Epithelial cell of umbilical artery (primary cell): Measurements from ENCODE around the gene CLDN19. TPM values are rescaled to one million over a fixed set of nuclear protein-coding genes. Genes with fewer than 3 reads are reported as not detected.

Source experiments
- total RNA-seq: library from RNA; depleted of rRNA; stranded (reverse); fragments of >200 nt; gene quantifications from 2 replicates; pipeline ENCODE4 v1.2.3, GENCODE V29; 2014

Gene CLDN19, protein sequence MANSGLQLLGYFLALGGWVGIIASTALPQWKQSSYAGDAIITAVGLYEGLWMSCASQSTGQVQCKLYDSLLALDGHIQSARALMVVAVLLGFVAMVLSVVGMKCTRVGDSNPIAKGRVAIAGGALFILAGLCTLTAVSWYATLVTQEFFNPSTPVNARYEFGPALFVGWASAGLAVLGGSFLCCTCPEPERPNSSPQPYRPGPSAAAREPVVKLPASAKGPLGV
- total RNA-seq: not detected in 2 replicates

DNA sequence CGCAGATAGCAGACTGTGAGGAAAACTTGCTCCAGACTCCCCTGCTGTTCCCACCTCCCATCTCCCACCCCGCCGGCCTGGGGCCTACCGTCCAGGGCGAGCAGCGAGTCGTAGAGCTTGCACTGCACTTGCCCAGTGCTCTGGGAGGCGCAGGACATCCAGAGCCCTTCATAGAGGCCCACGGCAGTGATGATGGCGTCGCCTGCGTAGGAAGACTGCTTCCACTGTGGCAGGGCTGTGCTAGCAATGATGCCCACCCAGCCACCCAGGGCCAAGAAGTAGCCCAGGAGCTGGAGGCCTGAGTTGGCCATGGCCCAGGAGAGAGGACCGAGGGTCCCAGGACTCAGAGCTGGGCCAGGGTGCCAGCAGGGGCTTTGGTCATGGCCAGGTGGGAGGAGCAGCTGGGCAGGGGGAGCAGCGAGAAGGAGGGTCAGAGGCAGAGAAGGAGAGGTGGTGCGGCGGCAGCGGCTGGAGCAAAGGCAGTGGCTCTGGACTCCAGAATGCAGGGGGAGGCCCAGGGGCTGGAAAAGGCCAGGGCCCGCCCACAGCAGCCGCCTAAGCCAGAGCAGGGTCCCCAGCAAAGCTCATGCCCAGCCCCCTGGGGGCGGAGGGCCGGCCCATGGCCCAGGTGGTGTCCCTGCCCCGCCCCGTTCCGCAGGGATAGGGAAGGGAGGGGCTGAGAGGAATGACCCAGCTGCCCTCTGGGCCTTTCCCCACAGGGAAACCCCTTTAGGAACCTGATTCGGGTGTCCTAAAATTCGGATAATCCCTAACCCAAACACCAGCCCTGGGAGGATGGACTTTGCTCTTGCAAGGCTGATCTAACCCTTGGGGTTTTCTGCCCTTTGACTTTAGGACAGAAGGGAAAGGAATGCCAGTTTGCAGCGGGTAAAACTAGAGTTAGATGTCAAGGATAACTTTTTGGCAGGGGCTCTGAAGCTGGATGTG, at the start of gene CLDN19:
Gene CLDN19, minus strand, starts transcription at position 484 of the 948 bp plus-strand sequence. Its CDS starts 173 bp downstream, at position 311.

DNA sequence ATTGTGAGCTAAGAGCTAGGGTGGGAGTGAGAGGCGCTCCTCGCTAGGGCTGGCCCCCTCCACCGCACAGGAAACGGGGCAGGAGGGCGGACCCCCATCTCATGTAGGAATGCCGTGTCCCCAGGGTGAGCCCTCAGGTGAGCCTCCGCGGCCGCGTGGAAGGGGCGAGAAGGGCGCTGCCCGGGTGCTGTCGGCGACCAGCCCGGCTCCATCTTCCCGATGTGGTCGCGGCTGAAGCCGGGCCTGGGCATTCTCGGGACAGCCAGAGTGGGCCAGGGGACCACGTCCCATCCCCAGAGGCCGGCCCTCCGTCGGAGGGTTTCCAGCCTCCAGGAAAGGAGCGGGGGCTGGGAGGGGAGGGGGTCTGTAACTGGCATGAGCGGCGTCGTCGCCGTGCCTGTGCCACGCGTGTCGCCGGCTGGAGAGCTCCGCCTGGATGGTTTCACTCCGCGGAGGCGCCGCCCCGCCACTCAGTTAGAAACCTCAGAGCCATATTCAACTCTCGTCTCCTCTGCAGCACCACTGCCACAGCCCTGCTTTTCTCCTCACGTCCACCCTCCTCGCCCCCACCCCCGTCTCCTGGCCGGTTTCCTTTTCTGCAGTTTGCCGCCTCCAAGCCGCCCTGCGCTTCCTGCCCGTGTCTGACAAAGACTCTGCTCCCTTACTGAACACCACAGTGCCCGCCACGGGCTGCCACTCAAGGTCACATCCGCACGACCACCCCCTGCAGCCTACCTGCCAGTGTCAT, 45.1 kb upstream of the CLDN19 start, which contains the start of gene TMEM269:
Gene TMEM269, plus strand, starts transcription at position 46 of the 748 bp plus-strand sequence. CDS start 4,903 bp downstream, outside the sequence.

DNA sequence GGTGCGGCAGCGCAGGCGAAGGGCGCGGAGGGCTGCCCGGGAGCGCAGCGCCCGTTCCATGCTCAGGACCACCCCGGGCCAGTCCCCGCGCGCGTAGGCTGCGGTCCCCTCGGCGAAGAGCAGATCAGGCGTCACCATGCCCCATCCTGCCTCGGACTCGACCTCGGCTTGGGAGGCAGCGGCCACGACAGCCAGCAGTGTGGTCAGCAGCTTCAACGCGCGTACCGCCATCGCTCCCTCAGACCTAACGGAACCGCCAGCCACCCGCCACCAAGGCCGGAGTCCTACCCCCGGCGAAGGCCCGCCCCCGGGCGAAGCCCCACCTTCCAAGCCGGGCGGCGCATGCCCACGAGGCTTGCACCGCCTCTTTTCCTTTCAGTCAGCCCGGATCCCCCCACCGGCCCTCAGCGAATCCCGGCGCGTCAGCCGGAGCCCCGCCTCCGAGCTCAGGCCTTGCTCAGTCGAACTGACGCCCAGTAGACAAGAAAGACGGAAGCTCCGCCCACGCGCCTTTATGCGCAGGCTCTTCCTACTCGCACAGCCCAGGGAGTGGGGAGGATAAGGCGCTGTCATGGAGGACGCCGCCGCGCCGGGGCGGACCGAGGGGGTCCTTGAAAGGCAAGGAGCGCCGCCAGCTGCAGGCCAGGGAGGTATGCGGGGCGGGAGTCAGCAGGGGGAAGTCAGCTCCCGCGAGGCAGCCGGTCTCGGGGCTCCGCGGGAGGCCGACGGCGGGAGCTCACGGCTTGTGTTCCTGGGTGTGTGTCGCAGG, 26.9 kb upstream of the CLDN19 start, which contains the start of the genes C1orf50 and P3H1:
Gene C1orf50, plus strand, starts transcription at position 509 of the 769 bp plus-strand sequence. Its CDS starts 63 bp downstream, at position 572.
Gene P3H1, minus strand, starts transcription at position 288 of the 769 bp plus-strand sequence. Its CDS starts 57 bp downstream, at position 231.

Other genes starting within 250 kb of the CLDN19 start
- gene PPIH, start 81.8 kb downstream of the CLDN19 start, total RNA-seq: 46.7 and 47.4 TPM in 2 replicates
- 655 and 735 TPM in 2 replicates for gene YBX1, start 57.8 kb downstream of the CLDN19 start, total RNA-seq
- 90.7 and 188 TPM in 2 replicates for gene P3H1, start 26.8 kb upstream of the CLDN19 start, total RNA-seq
- gene C1orf50, start 27.0 kb upstream of the CLDN19 start, total RNA-seq: 4.2 and 4.3 TPM in 2 replicates
- not detected in 2 replicates for gene TMEM269, start 44.8 kb upstream of the CLDN19 start, total RNA-seq
- 3.9 and 5.0 TPM in 2 replicates for gene ERMAP, start 76.9 kb upstream of the CLDN19 start, total RNA-seq
- 9.7 and 17.2 TPM in 2 replicates for gene SVBP, start 77.2 kb upstream of the CLDN19 start, total RNA-seq
- 4.9 and 11.7 TPM in 2 replicates for gene ZNF691, start 106.4 kb upstream of the CLDN19 start, total RNA-seq
- 68.9 and 133 TPM in 2 replicates for gene SLC2A1, start 218.6 kb upstream of the CLDN19 start, total RNA-seq